Measurements from ENCODE around the gene RBM39.

The RBM39 gene

GRCh38 chr20:35742741-35743523 is 872 bp upstream of the RBM39 start:
- peak; percentile 40 for DNase-seq (ENCODE audit: low spot score)

GRCh38 chr20:35739294-35740163 is 2.5 kb downstream of the RBM39 start:
- no peak for DNase-seq (ENCODE audit: low spot score)
- TF ChIP-seq CTCF (IDR thresholded peaks at IDR 0.05; ENCODE audit: extremely low read depth, missing control alignments), result no peak

More at GRCh38 chr20:35742741-35743523, 872 bp upstream of the RBM39 start:
- no peak for TF ChIP-seq CTCF (IDR thresholded peaks at IDR 0.05; ENCODE audit: extremely low read depth, missing control alignments)

- no peak for TF ChIP-seq CTCF (IDR thresholded peaks at IDR 0.05; ENCODE audit: extremely low read depth, missing control alignments)
- DNase-seq (ENCODE audit: low spot score), result no peak
Measured at GRCh38 chr20:35738410-35739179, 3.5 kb downstream of the RBM39 start.

- no peak for TF ChIP-seq CTCF (IDR thresholded peaks at IDR 0.05; ENCODE audit: extremely low read depth, missing control alignments)
- no peak for DNase-seq (ENCODE audit: low spot score)
Measured at GRCh38 chr20:35737865-35738333, 4.2 kb downstream of the RBM39 start.

- DNase-seq (ENCODE audit: low spot score), result no peak
- TF ChIP-seq CTCF (IDR thresholded peaks at IDR 0.05; ENCODE audit: extremely low read depth, missing control alignments), result no peak
Measured at GRCh38 chr20:35735826-35736470, 6.1 kb downstream of the RBM39 start.

GRCh38 chr20:35734777-35735649 is 7.0 kb downstream of the RBM39 start:
- no peak for DNase-seq (ENCODE audit: low spot score)
- no peak for TF ChIP-seq CTCF (IDR thresholded peaks at IDR 0.05; ENCODE audit: extremely low read depth, missing control alignments)

Measured in GM20000 (cell line).